Stimulated activated naive B cell treated with anti-CD40 and anti-IgM and Interleukin-4, amounts not matched to agents 10 μg/mL and 1 μg/mL and 100 μg/mL, for 72 hours (primary cell): ENCODE measurements around the gene FAAP20.

Experiments used
- ATAC-seq, 2 donors: fragments of 150-1000 bp; cut with Tn5 transposase; replicated peaks; 2 replicates each; pipeline ENCODE4 v1.10.0; 2021; ENCODE audit warnings: moderate library complexity in 1 of 2
- DNase-seq: peaks from one replicate; pipeline ENCODE4 v3.0.0; 2021
- H3K27ac Mint-ChIP-seq: one replicate; pipeline ENCODE4 v1.8.0; 2022; ENCODE audit warnings: mild to moderate bottlenecking, mixed read lengths
- H3K27me3 Mint-ChIP-seq, 2 donors: one replicate each; pipeline ENCODE4 v1.8.0; 2022; ENCODE audit warnings: mixed read lengths in 2 of 2
- H3K36me3 Mint-ChIP-seq, 2 donors: one replicate each; pipeline ENCODE4 v1.8.0; 2022; ENCODE audit warnings: mixed read lengths in 2 of 2, mild to moderate bottlenecking in 1 of 2
- H3K4me1 Mint-ChIP-seq, 2 donors: one replicate each; pipeline ENCODE4 v1.8.0; 2022; ENCODE audit warnings: mixed read lengths in 2 of 2, mild to moderate bottlenecking in 1 of 2
- H3K4me3 Mint-ChIP-seq, 2 donors: one replicate each; pipeline ENCODE4 v1.8.0; 2022; ENCODE audit warnings: mild to moderate bottlenecking in 2 of 2, mixed read lengths in 2 of 2, moderate library complexity in 1 of 2
- H3K9me3 Mint-ChIP-seq, 2 donors: one replicate each; pipeline ENCODE4 v1.8.0; 2022; ENCODE audit warnings: mixed read lengths in 2 of 2, mild to moderate bottlenecking in 1 of 2

The FAAP20 gene

GRCh38 chr1:2210084-2210653 lies 15.6 kb upstream of the FAAP20 start:
- Mint-ChIP-seq H3K9me3 (no peaks in the 10 kb centered on the region), H3K36me3 (no peaks in the 10 kb centered on the region), H3K27me3 (no peaks in the 10 kb centered on the region), H3K4me1 (peaks cover 0 to 8% of the 10 kb centered on the region in 2 donors), H3K27ac (no peak overlapping the region), H3K4me3 (no peak overlapping the region)
- DNase-seq (no peak), ATAC-seq (no peak)

- Mint-ChIP-seq H3K27me3 (no peaks in the 10 kb centered on the region), H3K4me3 (no peak overlapping the region), H3K27ac (peak overlapping the region; percentile 73), H3K9me3 (no peaks in the 10 kb centered on the region), H3K4me1 (peaks cover 1 to 9% of the 10 kb centered on the region in 2 donors), H3K36me3 (no peaks in the 10 kb centered on the region)
- ATAC-seq (no peak), DNase-seq (no peak)
These were observed 15.0 kb upstream of the FAAP20 start for GRCh38 chr1:2209400-2210083.

- ATAC-seq (no peak), DNase-seq (no peak)
- no peak overlapping the region for H3K27ac Mint-ChIP-seq
- peaks cover 6 to 18% of the 10 kb centered on the region in 2 donors for H3K4me1 Mint-ChIP-seq
- no peaks in the 10 kb centered on the region for H3K27me3 Mint-ChIP-seq
- H3K36me3 Mint-ChIP-seq = no peaks in the 10 kb centered on the region
- no peak overlapping the region for H3K4me3 Mint-ChIP-seq
- H3K9me3 Mint-ChIP-seq = no peaks in the 10 kb centered on the region
These were observed 14.0 kb upstream of the FAAP20 start for GRCh38 chr1:2208309-2209239.

GRCh38 chr1:2206813-2207487 lies 12.4 kb upstream of the FAAP20 start:
- Mint-ChIP-seq H3K27ac (peak overlapping the region; percentile 16), H3K36me3 (no peaks in the 10 kb centered on the region), H3K4me3 (no peak overlapping the region), H3K4me1 (peaks cover 12 to 30% of the 10 kb centered on the region in 2 donors), H3K27me3 (no peaks in the 10 kb centered on the region), H3K9me3 (no peaks in the 10 kb centered on the region)
- ATAC-seq (no peak), DNase-seq (no peak)

- ATAC-seq (peak; percentile 77 to 83), DNase-seq (peak; percentile 84)
- H3K4me3 Mint-ChIP-seq = peak overlapping the region; percentile 82 to 87
- peak overlapping the region; percentile 75 for H3K27ac Mint-ChIP-seq
- no peaks in the 10 kb centered on the region for H3K27me3 Mint-ChIP-seq
- peaks cover 17 to 43% of the 10 kb centered on the region in 2 donors for H3K4me1 Mint-ChIP-seq
- no peaks in the 10 kb centered on the region for H3K36me3 Mint-ChIP-seq
- no peaks in the 10 kb centered on the region for H3K9me3 Mint-ChIP-seq
These were observed 10.8 kb upstream of the FAAP20 start for GRCh38 chr1:2205191-2205952.

GRCh38 chr1:2204415-2205190 lies 10.0 kb upstream of the FAAP20 start:
- no peaks in the 10 kb centered on the region for H3K9me3 Mint-ChIP-seq
- H3K36me3 Mint-ChIP-seq = no peaks in the 10 kb centered on the region
- DNase-seq = peak; percentile 50
- H3K27ac Mint-ChIP-seq = peak overlapping the region; percentile 71
- H3K27me3 Mint-ChIP-seq = no peaks in the 10 kb centered on the region
- peaks cover 19 to 51% of the 10 kb centered on the region in 2 donors for H3K4me1 Mint-ChIP-seq
- peak; percentile 52 to 55 for ATAC-seq
- peak overlapping the region; percentile 77 to 81 for H3K4me3 Mint-ChIP-seq

GRCh38 chr1:2203671-2204414 lies 9.3 kb upstream of the FAAP20 start:
- Mint-ChIP-seq H3K4me3 (peak overlapping the region; percentile 77 to 81), H3K36me3 (no peaks in the 10 kb centered on the region), H3K27me3 (no peaks in the 10 kb centered on the region), H3K4me1 (peaks cover 25 to 58% of the 10 kb centered on the region in 2 donors), H3K27ac (peak overlapping the region; percentile 14), H3K9me3 (no peaks in the 10 kb centered on the region)
- ATAC-seq (no peak), DNase-seq (no peak)

- peaks cover 29 to 67% of the 10 kb centered on the region in 2 donors for H3K4me1 Mint-ChIP-seq
- no peaks in the 10 kb centered on the region for H3K27me3 Mint-ChIP-seq
- H3K4me3 Mint-ChIP-seq = peak overlapping the region in 1 of 2 donors; percentile 18
- H3K27ac Mint-ChIP-seq = no peak overlapping the region
- no peaks in the 10 kb centered on the region for H3K9me3 Mint-ChIP-seq
- DNase-seq (no peak), ATAC-seq (no peak)
- H3K36me3 Mint-ChIP-seq = no peaks in the 10 kb centered on the region
These were observed 8.4 kb upstream of the FAAP20 start for GRCh38 chr1:2202843-2203601.

- Mint-ChIP-seq H3K27ac (peak overlapping the region; percentile 76), H3K9me3 (no peaks in the 10 kb centered on the region), H3K36me3 (no peaks in the 10 kb centered on the region), H3K4me1 (peaks cover 29 to 68% of the 10 kb centered on the region in 2 donors), H3K27me3 (no peaks in the 10 kb centered on the region), H3K4me3 (peak overlapping the region in 1 of 2 donors; percentile 50)
- DNase-seq = no peak
- no peak for ATAC-seq
These were observed 7.5 kb upstream of the FAAP20 start for GRCh38 chr1:2202008-2202575.

GRCh38 chr1:2201062-2201461 lies 6.5 kb upstream of the FAAP20 start:
- DNase-seq (no peak), ATAC-seq (no peak)
- H3K4me1 Mint-ChIP-seq = peaks cover 29 to 68% of the 10 kb centered on the region in 2 donors
- no peaks in the 10 kb centered on the region for H3K27me3 Mint-ChIP-seq
- no peaks in the 10 kb centered on the region for H3K9me3 Mint-ChIP-seq
- H3K4me3 Mint-ChIP-seq = no peak overlapping the region
- H3K36me3 Mint-ChIP-seq = no peaks in the 10 kb centered on the region
- H3K27ac Mint-ChIP-seq = peak overlapping the region; percentile 70

GRCh38 chr1:2200308-2200943 lies 5.9 kb upstream of the FAAP20 start:
- H3K27me3 Mint-ChIP-seq = no peaks in the 10 kb centered on the region

More at GRCh38 chr1:2200308-2200943, 5.9 kb upstream of the FAAP20 start:
- H3K9me3 Mint-ChIP-seq = no peaks in the 10 kb centered on the region
- ATAC-seq = no peak
- no peak overlapping the region for H3K27ac Mint-ChIP-seq
- DNase-seq = no peak
- peaks cover 30 to 66% of the 10 kb centered on the region in 2 donors for H3K4me1 Mint-ChIP-seq
- H3K36me3 Mint-ChIP-seq = no peaks in the 10 kb centered on the region
- H3K4me3 Mint-ChIP-seq = peak overlapping the region; percentile 86 to 88
